ENCODE results near the gene LHX6.

Gene LHX6

DNA sequence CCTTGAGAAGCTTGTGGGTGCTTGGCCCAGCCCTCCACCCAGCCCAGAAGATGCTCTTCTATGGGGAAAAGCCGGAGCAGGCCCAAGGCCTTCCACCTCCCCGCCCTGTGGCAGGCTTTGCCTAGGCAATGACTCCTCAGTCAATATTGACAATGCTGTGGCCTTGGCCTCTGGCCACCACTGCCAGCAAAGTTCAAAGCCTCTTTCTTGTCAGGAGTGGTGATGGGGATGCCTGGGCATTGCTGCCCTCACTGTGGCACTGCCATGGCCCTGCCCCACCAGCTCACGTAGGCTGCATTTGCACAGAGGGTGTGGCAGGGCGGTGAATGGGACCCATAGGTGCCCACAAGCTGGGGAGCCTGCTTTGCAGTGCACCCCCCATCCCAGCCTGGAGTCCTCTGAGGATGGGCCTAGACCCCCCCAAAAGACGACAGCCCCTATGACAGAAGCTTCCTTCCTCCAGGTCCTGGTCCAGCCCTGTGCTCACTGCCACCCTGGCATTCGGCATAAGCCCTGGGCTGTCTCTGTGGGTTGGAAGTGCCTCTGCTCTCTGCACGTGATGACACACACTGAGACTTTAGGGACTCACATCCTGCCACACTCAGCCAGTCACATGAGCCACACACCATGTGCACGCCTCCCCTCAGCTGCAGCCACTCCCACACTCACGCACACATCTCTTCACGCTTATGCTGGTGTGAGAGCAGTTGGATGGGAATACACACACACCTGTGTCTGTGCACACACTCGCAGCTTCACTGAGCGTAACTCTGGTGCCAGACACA lies 38.0 kb downstream of the LHX6 start:
- no peak for DNase-seq

DNA sequence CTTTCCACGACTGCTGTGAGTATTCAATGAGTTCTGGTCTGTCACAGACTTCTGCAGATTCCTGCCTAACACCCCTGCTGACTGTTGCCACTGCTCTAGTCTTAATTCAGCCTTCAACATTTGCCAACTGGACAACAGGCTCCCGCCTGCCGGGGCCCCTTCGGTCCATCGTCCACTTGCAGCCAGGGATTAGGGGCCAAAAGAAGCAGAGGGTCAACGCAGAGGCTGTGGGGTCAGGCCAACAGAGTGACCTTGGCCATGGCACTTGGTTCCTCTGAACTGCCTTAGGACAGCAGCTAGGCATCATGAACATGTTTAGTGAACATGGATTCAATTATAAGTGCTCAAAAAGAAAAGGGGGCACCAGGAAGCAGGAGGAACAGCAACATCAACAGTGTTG lies 40.4 kb downstream of the LHX6 start:
- DNase-seq = no peak

DNA sequence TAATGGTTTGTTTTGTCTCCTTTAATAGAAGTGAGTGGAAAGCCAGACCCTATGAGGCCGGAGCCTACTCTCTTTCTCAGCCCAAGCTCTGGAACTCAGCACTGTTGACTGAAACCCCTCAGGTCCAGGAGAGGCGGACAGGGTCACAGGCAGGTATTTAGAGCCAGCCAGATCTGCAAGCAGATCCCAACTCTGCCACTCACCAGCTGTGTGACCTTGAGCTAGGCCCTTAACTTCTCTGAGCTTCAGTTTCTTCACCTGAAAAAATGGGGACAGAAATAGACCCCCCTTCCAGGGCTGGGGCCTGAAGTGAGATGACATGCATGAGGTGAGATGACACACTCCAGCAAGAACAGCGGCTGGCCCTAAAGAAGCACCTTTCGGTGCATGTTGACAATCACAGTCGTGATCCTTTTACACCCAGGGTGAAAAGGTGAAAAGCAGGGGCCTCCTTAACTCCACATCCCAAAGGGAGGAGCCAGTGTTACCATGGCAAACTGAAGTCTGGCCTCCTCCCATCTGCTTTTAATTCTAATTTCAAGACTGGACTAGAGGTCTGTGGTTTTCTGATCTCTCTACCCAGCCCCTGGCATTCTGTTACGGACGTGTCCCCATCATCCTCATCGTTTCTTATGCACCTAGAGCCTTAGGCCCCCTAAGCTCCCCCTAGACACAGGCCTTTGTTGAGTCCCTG lies 41.8 kb downstream of the LHX6 start:
- no peak for DNase-seq

DNA sequence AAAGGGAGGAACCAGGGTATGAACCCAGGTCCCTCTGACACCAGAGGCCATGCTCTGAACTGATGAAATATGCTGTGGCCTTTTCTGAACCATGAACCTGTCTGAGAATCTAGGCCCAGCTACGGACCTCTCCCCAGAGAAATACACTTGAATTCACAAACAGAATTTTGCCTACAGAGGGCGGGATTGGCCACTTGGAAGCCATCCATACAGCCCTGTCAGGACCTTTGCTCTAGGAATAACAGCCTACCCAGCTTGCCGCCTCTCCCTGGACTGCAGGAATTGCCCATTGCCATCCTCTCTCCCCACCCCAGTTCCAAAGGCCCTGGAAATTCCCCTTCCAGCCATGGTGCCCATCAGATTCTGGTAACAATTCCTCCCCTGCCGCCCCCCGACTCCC lies 42.5 kb downstream of the LHX6 start:
- DNase-seq = no peak

DNA sequence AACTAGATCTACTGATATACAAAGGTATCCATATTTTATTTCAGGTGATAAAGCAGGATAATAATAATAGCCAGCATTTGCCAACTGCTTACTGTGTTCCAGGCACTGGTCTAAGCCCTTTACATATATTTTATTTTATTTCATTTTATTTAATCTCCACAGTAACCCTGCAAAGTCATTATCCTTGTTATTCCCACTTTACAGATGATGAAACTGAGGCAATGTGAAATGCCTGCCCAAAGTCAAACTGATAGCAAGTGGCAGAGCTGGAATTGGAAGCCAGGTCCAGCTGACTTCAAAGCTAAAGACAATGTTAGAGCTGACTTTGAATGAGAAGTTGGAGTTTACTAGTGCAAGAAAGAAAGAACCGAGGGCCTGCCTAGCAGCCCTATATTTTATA lies 44.2 kb downstream of the LHX6 start:
- DNase-seq = no peak

DNA sequence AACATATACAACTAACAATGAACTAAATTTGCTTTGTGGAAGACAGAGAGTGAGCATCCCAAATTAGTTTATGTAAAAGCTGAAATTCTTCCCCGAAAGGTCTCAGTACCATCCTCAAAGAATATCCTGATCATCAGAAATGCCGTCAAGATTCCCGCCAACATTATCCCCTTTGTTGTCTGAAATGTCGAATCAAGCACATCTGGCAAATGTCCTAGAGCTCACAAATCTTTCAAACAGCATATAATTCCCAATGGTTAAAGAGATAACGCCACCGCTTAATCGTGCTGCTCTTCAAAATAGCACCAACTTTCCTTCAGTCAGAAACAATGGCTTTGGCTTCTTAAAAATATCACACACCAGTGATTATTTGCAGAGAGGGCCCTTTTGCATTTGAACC lies 45.3 kb downstream of the LHX6 start:
- no peak for DNase-seq

DNA sequence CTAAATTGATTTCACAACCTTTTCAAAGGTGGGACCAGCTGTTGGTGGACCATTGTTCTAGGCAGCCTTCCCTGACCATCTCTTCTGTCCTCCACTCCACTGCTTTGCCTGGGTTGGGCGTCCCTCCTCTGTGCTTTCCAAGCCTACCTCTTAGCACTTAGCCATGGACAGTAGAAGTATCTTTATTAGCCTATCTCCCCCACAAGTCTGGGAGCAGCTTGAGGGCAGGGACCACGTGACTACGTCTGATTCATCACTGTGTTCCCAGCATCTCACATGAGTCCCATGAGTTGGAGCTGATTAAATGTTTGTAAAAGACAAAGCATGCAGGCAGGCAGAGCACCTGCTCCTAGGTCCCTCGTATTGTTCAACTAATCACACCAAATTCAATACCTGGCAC lies 48.1 kb downstream of the LHX6 start:
- DNase-seq = no peak

DNA sequence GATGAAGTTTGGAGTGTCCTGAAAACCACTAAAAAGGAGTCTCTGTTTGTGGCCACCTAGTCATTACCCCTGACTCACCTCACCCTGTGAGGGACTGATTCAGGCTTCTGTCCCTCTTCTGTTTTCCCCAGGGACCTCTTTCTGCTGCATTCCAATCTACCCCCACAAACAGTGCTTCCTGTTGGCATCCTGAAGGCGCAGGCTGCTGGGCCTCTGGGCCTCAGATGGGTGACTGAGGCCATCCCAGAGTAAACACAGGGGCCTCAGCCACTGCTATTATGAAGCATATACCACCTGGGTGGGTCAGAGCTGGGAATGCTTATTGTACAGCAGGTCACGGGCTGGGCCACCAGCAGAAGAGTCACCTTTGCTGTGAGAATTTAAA lies 49.1 kb downstream of the LHX6 start:
- no peak for DNase-seq

DNA sequence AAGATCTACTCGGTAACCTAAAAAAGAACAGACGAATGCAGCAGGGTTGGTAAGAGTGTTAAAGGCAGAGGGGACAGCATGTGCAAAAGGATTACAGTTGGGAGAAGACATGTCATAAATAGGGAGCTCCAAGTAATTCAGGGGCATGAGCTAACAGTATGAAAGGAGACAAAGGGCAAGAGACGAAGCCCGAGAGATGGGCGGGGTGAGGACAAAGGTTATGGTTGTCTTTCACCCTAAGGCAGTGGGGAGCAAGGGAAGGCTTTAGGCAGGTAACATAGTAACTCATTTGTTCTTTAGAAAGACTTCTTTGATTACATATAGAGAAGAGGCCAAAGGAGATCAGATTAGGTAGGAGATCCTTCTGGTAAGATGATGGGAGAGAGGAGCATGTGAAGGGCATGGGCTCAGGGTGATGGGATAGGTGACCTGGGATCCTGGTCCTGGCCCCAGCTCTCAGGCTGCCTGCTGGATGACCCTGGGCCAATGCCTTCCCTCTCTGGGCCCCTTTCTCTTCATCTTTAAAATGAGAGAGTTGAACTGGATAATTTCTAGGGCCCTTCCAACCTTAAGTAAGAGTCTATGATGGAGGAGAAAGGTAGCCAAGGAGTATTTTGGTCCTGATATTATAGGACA lies 49.6 kb downstream of the LHX6 start:
- DNase-seq = no peak

DNA sequence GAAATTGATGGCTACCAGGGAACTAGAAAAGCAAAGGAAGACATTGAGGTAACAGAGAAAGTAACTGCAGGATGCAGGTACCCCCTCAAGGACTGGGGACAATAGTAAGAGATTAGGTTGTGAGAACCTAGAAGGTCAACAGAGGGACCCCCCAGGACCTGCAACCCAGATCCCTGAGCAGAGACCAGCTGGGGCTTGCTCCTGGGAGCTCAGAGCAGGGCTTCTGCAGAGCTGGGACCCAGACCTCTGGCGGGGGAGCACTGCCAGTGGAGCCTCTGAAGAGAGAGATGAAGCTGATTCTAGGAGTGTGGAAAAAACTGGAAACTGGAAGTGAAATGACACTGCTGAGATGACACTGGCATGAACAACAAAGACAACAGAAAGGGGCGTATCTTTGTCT lies 51.8 kb downstream of the LHX6 start:
- no peak for DNase-seq

DNA sequence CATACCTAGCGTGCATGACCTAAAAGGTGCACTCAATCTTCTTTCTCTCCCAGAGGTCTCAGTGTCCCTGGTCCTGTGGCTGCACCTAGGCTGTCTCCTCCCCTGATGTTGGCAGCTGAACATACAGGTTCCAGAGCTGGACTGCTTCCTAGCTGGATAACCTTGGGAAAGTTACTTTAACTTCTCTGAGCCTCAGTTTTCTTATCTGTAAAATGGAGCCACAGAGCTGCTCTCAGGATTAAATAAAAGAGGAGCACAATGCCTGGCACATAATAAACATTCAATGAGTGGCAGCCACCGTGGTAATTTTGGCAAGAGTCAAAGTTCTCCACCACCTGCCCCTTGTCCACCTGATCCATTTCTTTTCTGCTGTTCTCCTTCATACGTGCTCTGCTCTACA lies 55.1 kb downstream of the LHX6 start:
- no peak for DNase-seq

DNA sequence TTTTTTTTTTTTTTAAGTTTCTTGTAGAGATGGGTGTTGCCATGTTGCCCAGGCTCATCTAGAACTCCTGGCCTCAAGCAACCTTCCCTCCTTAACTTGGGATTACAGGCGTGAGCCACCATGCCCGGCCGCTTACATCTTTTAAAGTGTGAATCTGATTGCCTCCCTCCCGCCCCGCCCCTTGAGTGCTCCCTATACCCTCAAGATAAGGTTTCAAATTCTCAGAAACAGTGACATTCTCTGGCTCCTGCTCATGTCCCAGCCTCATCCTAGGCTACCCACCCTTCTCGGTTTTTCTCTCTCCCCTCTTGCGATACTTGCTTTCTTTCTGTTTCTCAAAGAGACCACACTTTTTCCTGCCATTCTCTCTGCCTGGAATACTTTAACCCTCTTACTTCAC lies 56.6 kb downstream of the LHX6 start:
- no peak for DNase-seq

DNA sequence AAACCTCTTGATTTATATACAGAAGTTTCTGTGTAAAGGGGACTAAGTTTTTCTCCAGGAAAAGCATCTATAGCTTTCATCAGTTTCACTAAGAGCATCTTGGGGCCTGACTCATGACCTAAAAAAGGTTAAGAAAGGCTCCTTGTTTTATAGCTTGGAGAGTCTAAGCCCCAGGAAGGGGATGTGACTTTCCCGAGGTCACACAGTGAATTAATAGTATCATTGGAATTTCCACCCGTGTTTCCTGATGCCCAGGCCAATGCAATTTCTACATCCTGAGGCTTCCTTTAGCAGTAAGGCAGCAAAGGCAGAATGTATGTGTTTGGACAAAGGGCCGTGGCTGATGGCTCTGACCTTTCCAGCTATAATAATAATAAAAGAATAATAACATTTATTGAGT lies 60.4 kb downstream of the LHX6 start:
- no peak for DNase-seq

DNA sequence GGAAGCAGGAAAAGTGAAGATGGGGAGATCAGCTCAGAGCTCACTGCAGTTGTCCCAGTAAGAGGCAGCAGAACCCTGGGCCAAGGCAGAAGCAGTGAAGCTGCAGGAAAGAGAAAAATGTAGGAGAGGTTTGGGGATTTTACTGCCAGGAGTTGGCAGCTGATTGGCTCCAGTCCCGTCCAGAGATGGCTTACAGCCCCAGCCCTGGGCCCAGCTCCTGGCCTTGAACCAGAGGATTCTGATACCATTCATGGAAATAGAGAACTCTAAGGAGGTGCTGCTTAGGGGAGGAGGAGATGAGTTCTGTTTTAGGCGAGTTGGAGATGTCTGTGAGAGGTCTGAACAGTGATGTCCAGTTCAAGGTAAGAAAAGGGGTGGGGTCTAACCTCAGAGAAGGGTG lies 64.5 kb downstream of the LHX6 start:
- DNase-seq = no peak

DNA sequence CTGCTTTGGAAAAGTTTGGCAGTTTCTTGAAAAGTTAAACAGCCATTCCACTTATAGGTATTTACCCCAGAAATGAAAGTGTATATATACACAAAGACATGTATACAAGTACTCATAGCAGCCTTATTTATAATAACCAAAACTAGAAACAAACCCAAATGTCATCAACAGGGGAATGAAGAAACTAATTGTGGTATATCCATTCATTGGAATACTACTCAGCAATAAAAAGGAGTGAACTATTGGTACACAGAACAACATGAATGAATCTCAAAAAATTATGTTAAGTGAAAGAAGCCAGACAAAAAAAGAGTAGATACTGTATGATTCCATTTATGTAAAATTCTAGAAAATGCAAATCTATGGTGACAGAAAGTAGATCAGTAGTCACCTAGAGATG lies 66.3 kb downstream of the LHX6 start:
- DNase-seq = no peak

DNA sequence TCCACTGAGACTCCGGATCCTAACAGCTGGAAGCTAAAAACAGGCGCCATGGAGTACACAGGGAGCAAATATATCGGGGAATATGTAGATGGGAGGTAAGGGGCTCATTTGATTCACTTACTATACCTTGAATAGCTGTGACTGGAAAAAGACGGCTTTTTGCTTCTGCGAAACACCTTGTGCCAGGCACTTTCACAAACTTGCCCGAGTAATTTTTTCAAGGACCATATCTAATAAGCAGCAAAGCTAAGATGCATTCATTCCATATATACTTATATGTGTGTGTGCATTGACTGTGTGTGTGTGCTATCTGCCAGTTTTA lies 68.9 kb downstream of the LHX6 start:
- no peak for DNase-seq

DNA sequence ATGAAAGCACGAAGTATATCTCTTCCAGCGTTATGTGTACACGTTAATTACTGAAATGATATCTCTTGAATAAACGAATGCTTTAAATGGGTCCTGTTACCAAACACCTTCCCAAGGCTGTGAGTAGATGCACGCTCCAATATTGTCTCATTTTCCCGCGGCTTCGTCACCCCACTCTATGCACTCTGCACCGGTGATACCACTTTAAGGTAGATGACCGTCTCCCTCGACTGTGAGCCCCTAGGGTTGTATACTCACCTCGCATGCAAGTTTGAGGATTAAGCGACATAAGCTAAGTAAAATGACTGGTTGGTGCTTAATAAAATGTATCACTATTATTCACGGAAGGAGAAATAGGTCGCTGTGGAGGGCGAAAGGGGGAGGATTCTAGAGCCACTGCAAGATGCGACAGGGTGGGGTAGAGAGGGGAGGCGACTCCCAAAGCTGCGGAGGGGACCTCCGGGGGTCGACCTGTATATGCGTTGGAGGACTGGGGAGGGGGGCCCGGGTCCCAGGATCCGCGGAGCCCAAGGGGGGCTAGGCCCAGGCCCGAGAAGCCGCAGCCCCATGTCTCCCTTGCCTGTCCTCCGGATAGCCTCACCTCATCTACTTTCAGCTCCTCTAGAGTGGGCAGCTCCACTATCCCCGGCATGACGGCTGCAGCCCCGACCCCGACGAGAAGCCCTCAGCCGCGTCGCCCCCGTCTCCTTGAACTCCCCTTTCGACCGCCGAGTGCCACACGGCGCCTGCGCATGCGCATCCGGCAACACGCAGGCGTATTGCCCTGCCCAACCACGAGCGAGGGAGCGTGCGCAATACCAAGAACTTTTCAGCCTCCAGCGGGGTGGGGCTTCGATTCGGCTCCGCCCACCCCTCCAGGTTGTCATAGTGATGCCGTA lies 69.5 kb downstream of the LHX6 start, which contains the start of the genes MORN5 and NDUFA8:
Gene MORN5 (plus strand): TSS at position 883 of the 899 bp plus-strand sequence. CDS start 65 bp downstream, outside the sequence.
Gene NDUFA8 (minus strand): TSS at position 754 of the 899 bp plus-strand sequence. CDS start 102 bp downstream, at position 652.
- DNase-seq = peak; percentile 98

DNA sequence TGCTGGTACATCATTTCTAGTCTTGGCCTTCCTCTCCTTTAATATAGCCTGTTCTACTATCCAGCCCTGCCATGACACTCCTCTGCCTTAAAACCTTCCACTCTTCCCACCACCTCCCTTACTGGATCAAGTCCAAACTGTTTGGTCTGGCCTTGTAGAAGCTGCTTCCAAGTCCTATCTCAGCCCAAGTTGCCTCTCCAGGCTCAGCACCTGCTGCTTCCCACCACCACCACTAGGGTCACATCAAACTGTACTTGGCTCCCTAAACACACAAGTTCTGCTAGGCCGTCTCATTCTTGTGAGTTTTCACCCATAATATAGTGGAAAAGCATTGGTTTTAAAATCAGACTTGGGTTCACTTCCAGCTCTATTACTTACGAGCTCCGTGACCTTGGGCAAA lies 70.6 kb downstream of the LHX6 start:
- no peak for DNase-seq

DNA sequence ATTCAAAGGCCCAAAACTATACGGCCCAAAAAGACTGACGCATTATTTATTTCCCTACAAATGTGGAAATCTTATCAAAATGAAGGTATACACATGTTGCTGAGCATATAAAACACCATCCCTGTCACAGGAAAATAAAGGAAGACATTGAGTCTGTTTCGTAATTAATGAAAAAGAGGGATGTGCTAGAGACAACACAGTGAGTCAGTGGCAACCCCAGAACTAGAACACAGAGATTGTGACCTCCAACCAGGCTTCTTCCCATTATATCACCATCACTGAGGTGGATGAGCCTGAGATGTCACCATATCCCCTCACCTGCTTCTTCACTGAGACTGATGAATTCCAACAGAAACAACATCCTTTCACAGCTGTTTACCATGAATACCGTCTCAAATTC lies 73.0 kb downstream of the LHX6 start:
- no peak for DNase-seq
